Activated naive CD4-positive, alpha-beta T cell treated with anti-CD3 and anti-CD28 coated beads, Interleukin-2, amount 10 ng/mL, durations not matched to agents 5 hours and 36 hours (primary cell): ENCODE measurements around the gene CLEC9A. TPM values are rescaled to one million over a fixed set of nuclear protein-coding genes. Genes with fewer than 3 reads are reported as not detected.

Source experiments
- total RNA-seq, 2 experiments: library from RNA; stranded (reverse); gene quantifications; one replicate each; pipeline ENCODE4 v1.2.3, GENCODE V29; 2021

Gene CLEC9A
- total RNA-seq, result not detected

DNA sequence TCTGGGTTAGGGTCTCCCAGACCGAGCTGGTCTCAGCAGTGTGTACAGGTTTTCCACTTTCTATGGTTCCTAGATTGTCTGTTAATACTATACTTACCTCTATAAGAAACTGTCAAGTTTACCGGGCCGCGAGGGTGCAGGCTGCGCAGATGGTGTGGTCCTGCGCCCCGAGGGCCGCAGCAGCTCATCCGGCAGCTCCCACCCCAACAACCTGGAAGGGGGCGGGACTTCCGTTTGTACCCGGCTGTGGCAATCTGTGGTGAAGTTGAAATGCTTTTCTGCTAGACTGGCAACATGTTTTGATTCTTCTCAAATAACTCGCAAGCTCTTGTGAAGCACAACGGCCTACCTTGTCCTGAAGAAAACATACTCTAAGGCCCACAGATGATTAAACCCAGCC lies at the start of gene CLEC9A:
Gene CLEC9A (plus strand): TSS at position 237 of the 400 bp plus-strand sequence. CDS start 22,006 bp downstream, outside the sequence.

DNA sequence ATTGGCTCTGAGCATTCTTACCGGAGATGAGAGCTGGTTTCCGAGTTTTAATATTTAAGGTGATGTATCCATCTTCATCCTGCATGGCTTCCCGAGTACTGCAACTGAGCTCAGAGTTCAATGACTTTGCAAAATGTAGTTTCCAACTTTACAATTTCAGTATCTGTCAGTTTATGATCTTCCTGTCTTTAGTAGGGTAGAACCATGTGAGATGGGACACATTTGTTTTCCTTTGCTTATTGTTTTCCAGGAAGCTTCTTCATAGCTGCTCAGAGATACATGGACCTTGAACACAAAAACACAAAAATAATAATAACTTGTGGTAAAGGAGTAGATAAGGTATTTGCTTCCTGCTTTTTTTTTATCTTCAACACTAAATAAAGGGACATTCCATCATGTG lies 31.5 kb upstream of the CLEC9A start, which contains the start of gene CLEC1B:
Gene CLEC1B (minus strand): TSS at position 106 of the 400 bp plus-strand sequence. CDS start 21 bp downstream, at position 85.

DNA sequence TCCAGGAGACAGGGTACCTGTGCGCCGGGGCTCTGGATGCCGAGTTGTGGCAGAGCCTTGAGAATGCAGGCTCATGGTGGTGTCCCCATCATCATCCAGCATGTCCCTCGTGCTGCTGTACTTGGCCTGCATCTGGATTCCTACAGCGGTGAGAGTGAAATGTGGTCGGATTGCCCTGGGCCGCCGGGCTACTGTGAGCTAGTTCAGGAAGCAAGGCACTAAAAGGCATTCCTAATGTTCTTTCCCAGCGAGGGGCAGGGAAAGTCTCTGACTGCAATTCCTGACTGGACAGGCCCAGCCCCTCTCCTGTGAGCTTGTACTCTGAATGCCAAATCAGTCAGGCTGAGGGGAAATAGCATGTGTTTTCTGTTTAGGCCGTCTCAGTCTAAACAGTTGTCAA lies 68.3 kb downstream of the CLEC9A start, which contains the start of gene CLEC1A:
Gene CLEC1A (minus strand): TSS at position 195 of the 400 bp plus-strand sequence. CDS start 63 bp downstream, at position 132.

Other genes starting within 250 kb of the CLEC9A start
- under 1 TPM; 0.22 to 0.25 TPM for gene KLRF1, start 203.2 kb upstream of the CLEC9A start, total RNA-seq
- 10 to 100 TPM; 90.5 to 94.5 TPM for gene CLEC2B, start 161.3 kb upstream of the CLEC9A start, total RNA-seq
- not detected for gene KLRF2, start 149.2 kb upstream of the CLEC9A start, total RNA-seq
- not detected for gene CLEC2A, start 98.3 kb upstream of the CLEC9A start, total RNA-seq
- under 1 TPM; 0.23 to 0.53 TPM for gene CLEC12A, start 59.3 kb upstream of the CLEC9A start, total RNA-seq
- gene CLEC1B, start 31.6 kb upstream of the CLEC9A start, total RNA-seq, result not detected
- gene CLEC12B, start 20.1 kb upstream of the CLEC9A start, total RNA-seq, result not detected
- gene CLEC1A, start 68.3 kb downstream of the CLEC9A start, total RNA-seq, result not detected
- not detected for gene CLEC7A, start 99.5 kb downstream of the CLEC9A start, total RNA-seq
- not detected for gene OLR1, start 141.4 kb downstream of the CLEC9A start, total RNA-seq
- gene TMEM52B, start 148.3 kb downstream of the CLEC9A start, total RNA-seq, result not detected
- 1 to 10 TPM; 9.0 TPM for gene GABARAPL1, start 182.2 kb downstream of the CLEC9A start, total RNA-seq